Trophoblast cell (in vitro differentiated cells and primary cell): Measurements from ENCODE around the gene MPV17L2.
A peak's percentile ranks its signal among the peaks of the same experiment; 100 is the strongest.

Experiments
- DNase-seq, 2 donors: peaks; one replicate each; pipeline ENCODE4 v3.0.0-alpha.2; 2016
- H2AFZ ChIP-seq: 2 replicates; pipeline ENCODE4 v1.6.1; 2013; ENCODE audit warnings: low read length, moderate library complexity, mild to moderate bottlenecking; ENCODE audit not compliant: insufficient read depth, poor library complexity
- H2AK5ac ChIP-seq: 2 replicates; pipeline ENCODE4 v1.6.1; 2013; ENCODE audit warnings: mild to moderate bottlenecking, low read length
- H2BK120ac ChIP-seq: 2 replicates; pipeline ENCODE4 v1.6.1; 2013; ENCODE audit warnings: low read length, mild to moderate bottlenecking, moderate library complexity; ENCODE audit not compliant: insufficient read depth, poor library complexity
- H2BK12ac ChIP-seq: 2 replicates; pipeline ENCODE4 v1.6.1; 2013; ENCODE audit warnings: mild to moderate bottlenecking, low read length, moderate library complexity
- H2BK5ac ChIP-seq: 2 replicates; pipeline ENCODE4 v1.6.1; 2013; ENCODE audit warnings: low read length, low read depth, moderate library complexity, mild to moderate bottlenecking; ENCODE audit not compliant: poor library complexity
- H3K14ac ChIP-seq: 2 replicates; pipeline ENCODE4 v1.6.1; 2013; ENCODE audit warnings: mild to moderate bottlenecking, low read length
- H3K18ac ChIP-seq: 2 replicates; pipeline ENCODE4 v1.6.1; 2013; ENCODE audit warnings: mild to moderate bottlenecking, low read length
- H3K23ac ChIP-seq: 2 replicates; pipeline ENCODE4 v1.6.1; 2013; ENCODE audit warnings: low read length
- H3K27ac ChIP-seq: 2 replicates; pipeline ENCODE4 v1.5.1; 2013; ENCODE audit warnings: low read depth, mild to moderate bottlenecking, inconsistent platforms, low read length, moderate library complexity
- H3K27me3 ChIP-seq: 2 replicates; pipeline ENCODE4 v1.6.1; 2013; ENCODE audit warnings: inconsistent platforms, mild to moderate bottlenecking, low read length, moderate library complexity; ENCODE audit not compliant: insufficient read depth
- H3K36me3 ChIP-seq, 2 experiments: 1 replicate in 1 of 2; 2 replicates in 1 of 2; pipeline ENCODE4 v1.6.1; 2013; ENCODE audit warnings: low read length in 2 of 2, mild to moderate bottlenecking in 2 of 2, moderate library complexity in 1 of 2; ENCODE audit not compliant: insufficient read depth in 2 of 2, control insufficient read depth in 1 of 2
- H3K4ac ChIP-seq: 2 replicates; pipeline ENCODE4 v1.6.1; 2013; ENCODE audit warnings: low read depth, mild to moderate bottlenecking, low read length, moderate library complexity
- H3K4me1 ChIP-seq, 2 experiments: 1 replicate in 1 of 2; 2 replicates in 1 of 2; pipeline ENCODE4 v1.6.1; 2013; ENCODE audit warnings: low read length in 2 of 2, mild to moderate bottlenecking in 2 of 2, moderate library complexity in 1 of 2; ENCODE audit not compliant: insufficient read depth in 2 of 2, control insufficient read depth in 1 of 2
- H3K4me2 ChIP-seq: 2 replicates; pipeline ENCODE4 v1.6.1; 2013; ENCODE audit warnings: inconsistent platforms, mild to moderate bottlenecking, low read length, moderate library complexity
- H3K4me3 ChIP-seq: 2 replicates; pipeline ENCODE4 v1.5.1; 2013; ENCODE audit warnings: mild to moderate bottlenecking, low read depth, low read length, inconsistent platforms
- H3K79me1 ChIP-seq: one replicate; pipeline ENCODE4 v1.6.1; 2013; ENCODE audit warnings: low read length
- H3K79me2 ChIP-seq: 2 replicates; pipeline ENCODE4 v1.6.1; 2013; ENCODE audit warnings: low read length, mild to moderate bottlenecking; ENCODE audit not compliant: control insufficient read depth, insufficient read depth, poor library complexity
- H3K9ac ChIP-seq: 2 replicates; pipeline ENCODE4 v1.6.1; 2013; ENCODE audit warnings: mild to moderate bottlenecking, low read length
- H3K9me3 ChIP-seq: 2 replicates; pipeline ENCODE4 v1.6.1; 2013; ENCODE audit warnings: low read depth, mild to moderate bottlenecking, control low read depth, inconsistent platforms, low read length; ENCODE audit not compliant: insufficient read depth
- H4K12ac ChIP-seq: 2 replicates; pipeline ENCODE4 v1.6.1; 2013; ENCODE audit warnings: low read depth, mild to moderate bottlenecking, low read length, moderate library complexity
- H4K8ac ChIP-seq: 2 replicates; pipeline ENCODE4 v1.6.1; 2013; ENCODE audit warnings: low read depth, mild to moderate bottlenecking, low read length, moderate library complexity
- H4K91ac ChIP-seq: one replicate; pipeline ENCODE4 v1.6.1; 2013; ENCODE audit warnings: low read depth, mild to moderate bottlenecking, low read length, moderate library complexity
- WGBS: extraction: QIAGEN DNeasy Blood & Tissue Kit; methylation state at CpG from one replicate; pipeline ENCODE4 v1.1.7; 2013; ENCODE audit warnings: missing lambda C conversion rate; ENCODE audit not compliant: insufficient read length, insufficient coverage; ENCODE audit errors: extremely low coverage; 5-methylcytosine and 5-hydroxymethylcytosine counted together

MPV17L2 gene

DNA sequence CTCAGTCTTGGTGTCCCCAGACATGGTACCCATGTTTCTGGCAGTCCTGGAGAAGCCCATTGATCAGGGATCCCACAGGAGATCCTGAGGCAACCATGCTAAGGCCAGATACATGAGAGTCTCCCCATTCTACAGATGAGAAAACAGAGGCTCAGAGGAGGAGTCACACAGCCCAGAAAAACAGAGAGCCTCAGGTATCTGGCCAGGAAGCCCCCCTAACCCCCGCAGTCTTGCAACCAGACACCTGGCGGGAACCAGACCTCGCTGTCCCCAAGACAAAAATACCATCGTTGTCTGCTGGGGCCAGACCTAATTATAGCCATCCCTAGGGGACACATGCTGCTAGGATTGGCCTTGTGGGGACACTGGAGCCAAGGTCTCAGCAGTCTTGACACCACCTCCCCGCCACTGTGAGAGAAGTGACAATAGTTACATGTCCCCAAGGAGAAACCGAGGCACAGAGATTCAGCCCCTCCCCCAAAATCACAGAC, 34.8 kb downstream of the MPV17L2 start:
- no peak overlapping the region for H2BK120ac ChIP-seq
- DNase-seq: no peak
- no peak overlapping the region for H3K4ac ChIP-seq
- H4K91ac ChIP-seq: no peak overlapping the region
- peaks cover 8 to 15% of the 10 kb centered on the region in 2 experiments for H3K4me1 ChIP-seq
- H3K27me3 ChIP-seq: peaks cover 7% of the 10 kb centered on the region
- no peak overlapping the region for H4K8ac ChIP-seq
- H3K36me3 ChIP-seq: no peaks in the 10 kb centered on the region
- no peak overlapping the region for H3K14ac ChIP-seq
- peaks cover 4% of the 10 kb centered on the region for H3K9me3 ChIP-seq
- H3K18ac ChIP-seq: no peak overlapping the region
- no peak overlapping the region for H2AK5ac ChIP-seq
- peaks cover 3% of the 10 kb centered on the region for H3K79me2 ChIP-seq
- no peak overlapping the region for H3K27ac ChIP-seq
- peaks cover 10% of the 10 kb centered on the region for H3K79me1 ChIP-seq
- H2AFZ ChIP-seq: no peak overlapping the region
- no peak overlapping the region for H4K12ac ChIP-seq
- no CpG with 5 or more reads among the region's 6 CpGs for WGBS
- no peak overlapping the region for H2BK5ac ChIP-seq
- H3K4me2 ChIP-seq: no peak overlapping the region
- H3K9ac ChIP-seq: no peak overlapping the region
- no peak overlapping the region for H3K23ac ChIP-seq
- H2BK12ac ChIP-seq: no peak overlapping the region
- H3K4me3 ChIP-seq: peak overlapping the region; percentile 21

DNA sequence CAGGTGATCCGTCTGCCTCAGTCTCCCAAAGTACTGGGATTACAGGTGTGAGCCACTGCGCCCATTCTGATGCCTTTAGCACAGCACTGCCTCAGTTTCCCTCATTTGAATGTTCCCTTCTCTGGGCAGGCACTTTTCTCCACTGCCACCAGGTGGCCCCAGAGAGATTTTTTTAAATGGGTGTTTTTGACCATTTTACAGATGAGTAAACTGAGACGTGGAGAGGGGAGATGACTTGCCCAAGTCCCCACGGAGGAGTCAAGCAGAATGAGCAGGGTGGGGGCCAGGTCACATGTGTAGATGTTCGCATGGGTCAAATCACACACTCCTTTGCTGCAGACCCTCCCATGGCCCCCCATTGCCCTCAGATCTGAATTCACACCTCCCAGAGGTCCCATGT, 36.5 kb downstream of the MPV17L2 start:
- Histone ChIP-seq H3K9me3 (peaks cover 6% of the 10 kb centered on the region), H2BK120ac (no peak overlapping the region), H4K91ac (no peak overlapping the region), H3K23ac (no peak overlapping the region), H2AK5ac (no peak overlapping the region), H3K18ac (no peak overlapping the region), H3K27ac (no peak overlapping the region), H3K36me3 (no peaks in the 10 kb centered on the region), H3K79me2 (no peaks in the 10 kb centered on the region), H2AFZ (no peak overlapping the region), H2BK12ac (no peak overlapping the region), H4K8ac (no peak overlapping the region), H3K4me3 (no peak overlapping the region), H2BK5ac (no peak overlapping the region), H3K9ac (no peak overlapping the region), H3K14ac (no peak overlapping the region), H3K4me1 (peaks cover 7 to 14% of the 10 kb centered on the region in 2 experiments), H3K4me2 (no peak overlapping the region), H3K79me1 (peaks cover 5% of the 10 kb centered on the region), H4K12ac (no peak overlapping the region), H3K4ac (no peak overlapping the region), H3K27me3 (peaks cover 7% of the 10 kb centered on the region)
- no CpG with 5 or more reads among the region's 5 CpGs for WGBS
- peak in 1 of 2 donors; percentile 14 for DNase-seq

DNA sequence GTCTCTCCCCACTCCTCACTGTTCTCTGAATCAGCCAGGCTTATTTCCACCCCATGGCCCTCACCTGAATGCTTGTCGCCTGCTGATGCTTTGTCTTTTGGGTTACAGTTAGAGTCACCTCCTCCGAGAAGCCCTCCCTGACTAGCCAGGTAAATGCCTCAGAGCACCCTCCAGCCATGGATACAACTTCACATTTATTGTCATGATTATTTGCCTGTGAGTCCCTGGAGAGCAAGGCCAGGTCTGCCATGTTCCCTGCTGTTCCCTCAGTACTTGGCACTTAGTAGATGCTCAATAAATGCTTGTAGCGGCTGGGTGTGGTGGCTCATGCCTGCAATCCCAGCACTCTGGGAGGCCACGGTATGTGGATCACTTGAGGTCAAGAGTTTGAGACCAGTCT, 36.9 kb downstream of the MPV17L2 start:
- Histone ChIP-seq H2AK5ac (no peak overlapping the region), H3K9ac (no peak overlapping the region)

DNA sequence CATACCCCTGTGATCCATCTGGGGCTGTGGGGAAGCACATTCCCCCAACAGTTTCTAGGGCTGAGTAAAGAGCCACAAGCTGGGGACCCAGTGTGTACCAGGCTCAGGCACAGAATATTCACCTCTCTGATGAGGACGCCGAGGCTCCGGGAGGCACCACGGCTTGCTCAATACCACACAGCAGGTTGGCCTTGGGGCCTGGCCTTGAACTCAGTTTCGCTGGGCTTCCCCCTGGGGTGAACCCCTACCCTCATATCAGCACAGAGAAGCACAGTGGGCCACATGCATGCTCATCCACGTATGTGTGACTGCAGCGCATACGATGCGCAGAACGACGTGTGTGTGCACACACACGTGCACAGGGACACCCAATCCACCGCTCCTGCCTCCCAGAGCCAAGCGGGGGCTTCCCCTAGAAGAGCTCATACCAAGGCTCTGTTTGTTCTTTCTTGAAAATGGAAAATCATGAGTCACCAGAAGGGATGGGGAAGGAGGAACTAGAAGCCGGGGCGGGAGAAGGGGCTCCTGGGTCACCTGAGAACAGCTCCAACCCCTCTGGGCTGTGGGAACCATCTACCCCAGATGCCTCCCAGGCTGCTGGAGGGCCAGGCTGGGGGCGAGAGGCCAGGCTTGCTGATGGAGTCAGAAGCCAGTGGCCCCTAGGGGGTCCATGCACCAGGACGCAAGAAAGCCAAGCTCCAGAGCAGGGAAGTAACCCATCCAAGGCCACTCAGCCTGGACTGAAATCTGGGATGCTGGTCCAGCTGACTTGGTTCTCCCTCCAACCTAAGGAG, 38.1 kb downstream of the MPV17L2 start:
- no peaks in the 10 kb centered on the region for H3K79me2 ChIP-seq
- no peak overlapping the region for H2AFZ ChIP-seq
- no CpG with 5 or more reads among the region's 18 CpGs for WGBS
- no peaks in the 10 kb centered on the region for H3K36me3 ChIP-seq
- H3K27me3 ChIP-seq: no peaks in the 10 kb centered on the region
- H4K12ac ChIP-seq: no peak overlapping the region
- no peaks in the 10 kb centered on the region for H3K79me1 ChIP-seq
- no peak overlapping the region for H2AK5ac ChIP-seq
- no peak overlapping the region for H4K8ac ChIP-seq
- H3K14ac ChIP-seq: no peak overlapping the region
- DNase-seq: no peak
- no peak overlapping the region for H4K91ac ChIP-seq
- H2BK120ac ChIP-seq: no peak overlapping the region
- peak overlapping the region; percentile 54 for H3K9ac ChIP-seq
- no peak overlapping the region for H2BK5ac ChIP-seq
- H3K4me2 ChIP-seq: no peak overlapping the region
- H3K23ac ChIP-seq: peak overlapping the region; percentile 55
- H3K4me1 ChIP-seq: peaks cover 3 to 6% of the 10 kb centered on the region in 2 experiments
- H3K18ac ChIP-seq: no peak overlapping the region
- peaks cover 6% of the 10 kb centered on the region for H3K9me3 ChIP-seq
- no peak overlapping the region for H3K4me3 ChIP-seq
- H3K27ac ChIP-seq: no peak overlapping the region
- no peak overlapping the region for H3K4ac ChIP-seq
- no peak overlapping the region for H2BK12ac ChIP-seq

More for the DNA sequence above, 36.9 kb downstream of the MPV17L2 start:
- H3K36me3 ChIP-seq: no peaks in the 10 kb centered on the region
- no peak overlapping the region for H2AFZ ChIP-seq
- no peak overlapping the region for H3K27ac ChIP-seq
- H4K8ac ChIP-seq: no peak overlapping the region
- no peak for DNase-seq
- H3K14ac ChIP-seq: no peak overlapping the region
- peaks cover 7 to 14% of the 10 kb centered on the region in 2 experiments for H3K4me1 ChIP-seq
- H3K79me2 ChIP-seq: no peaks in the 10 kb centered on the region
- no peak overlapping the region for H2BK120ac ChIP-seq
- H3K9me3 ChIP-seq: peaks cover 6% of the 10 kb centered on the region
- no peak overlapping the region for H3K18ac ChIP-seq
- WGBS: no CpG with 5 or more reads among the region's 4 CpGs
- no peak overlapping the region for H3K4me2 ChIP-seq
- H4K91ac ChIP-seq: no peak overlapping the region
- H3K4me3 ChIP-seq: no peak overlapping the region
- peaks cover 1% of the 10 kb centered on the region for H3K79me1 ChIP-seq
- no peak overlapping the region for H3K23ac ChIP-seq
- H2BK5ac ChIP-seq: no peak overlapping the region
- peaks cover 7% of the 10 kb centered on the region for H3K27me3 ChIP-seq
- no peak overlapping the region for H4K12ac ChIP-seq
- no peak overlapping the region for H2BK12ac ChIP-seq
- no peak overlapping the region for H3K4ac ChIP-seq
